Gastrocnemius medialis (tissue), 4 donors: ENCODE results near the gene ZNF354C.

Experiments used
- POLR2A ChIP-seq, 2 donors: fragments of 450-650 bp; IDR thresholded peaks; one replicate each; pipeline ENCODE4 v1.6.1; 2017; ENCODE audit warnings: antibody characterized with exemption in 2 of 2, mild to moderate bottlenecking in 2 of 2, moderate library complexity in 2 of 2
- TF ChIP-seq, protein P1 (sequence below), 5 experiments: fragments of 450-650 bp in 3 of 5; fragments of 200-600 bp in 2 of 5; sonication (generic) in 2 of 5; IDR thresholded peaks in 4 of 5; conservative IDR thresholded peaks in 1 of 5; 1 replicate in 4 of 5; 2 replicates in 1 of 5; pipeline ENCODE4 v1.5.1; 2016 to 2019; ENCODE audit warnings: antibody characterized with exemption in 5 of 5, mild to moderate bottlenecking in 3 of 5, moderate library complexity in 3 of 5

DNA sequence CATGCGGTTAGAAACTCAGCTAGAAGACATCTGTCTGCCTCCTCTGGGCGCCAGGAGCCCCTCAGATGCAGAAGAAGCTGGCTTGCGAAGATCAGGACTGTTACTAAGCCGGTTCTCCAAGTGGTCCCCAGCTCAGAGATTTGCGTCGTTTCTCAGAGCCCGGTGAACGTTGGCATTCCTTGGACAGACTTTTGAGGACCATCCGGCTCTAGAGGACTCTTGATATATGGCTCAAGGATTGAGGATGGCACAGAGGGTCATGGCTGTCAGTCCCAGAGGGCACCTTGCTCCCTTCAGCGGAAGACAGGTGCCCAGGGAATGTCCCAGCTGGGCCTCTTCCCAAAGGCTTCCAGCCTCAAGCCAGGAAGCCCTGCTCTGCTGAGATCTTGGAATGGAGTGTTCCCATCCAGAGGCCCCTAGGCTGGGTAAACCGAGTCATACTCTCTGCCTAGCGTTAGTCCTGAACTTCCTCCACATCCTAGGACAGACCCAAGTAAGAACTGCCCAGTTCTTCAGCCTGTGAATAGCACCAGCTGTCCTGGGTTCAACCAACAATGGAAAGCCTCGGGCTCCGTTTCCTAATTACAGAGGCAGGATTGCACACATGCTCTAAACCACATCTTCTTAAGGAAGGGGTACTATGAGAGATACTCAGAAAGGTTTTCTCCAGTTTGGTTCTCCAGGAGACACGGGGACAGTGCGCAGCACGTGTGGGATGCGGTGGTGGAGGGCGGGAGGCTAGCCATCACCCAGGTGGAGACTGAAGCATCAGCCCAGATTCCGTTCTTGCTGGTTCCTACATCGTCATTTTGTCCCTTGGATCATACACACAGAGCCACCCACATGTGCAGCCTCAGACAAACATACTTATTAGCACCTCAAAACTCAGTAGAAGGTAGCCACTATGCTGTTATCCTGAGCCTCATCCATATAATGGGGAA is 51.4 kb downstream of the ZNF354C start:
- TF ChIP-seq, protein P1, sequence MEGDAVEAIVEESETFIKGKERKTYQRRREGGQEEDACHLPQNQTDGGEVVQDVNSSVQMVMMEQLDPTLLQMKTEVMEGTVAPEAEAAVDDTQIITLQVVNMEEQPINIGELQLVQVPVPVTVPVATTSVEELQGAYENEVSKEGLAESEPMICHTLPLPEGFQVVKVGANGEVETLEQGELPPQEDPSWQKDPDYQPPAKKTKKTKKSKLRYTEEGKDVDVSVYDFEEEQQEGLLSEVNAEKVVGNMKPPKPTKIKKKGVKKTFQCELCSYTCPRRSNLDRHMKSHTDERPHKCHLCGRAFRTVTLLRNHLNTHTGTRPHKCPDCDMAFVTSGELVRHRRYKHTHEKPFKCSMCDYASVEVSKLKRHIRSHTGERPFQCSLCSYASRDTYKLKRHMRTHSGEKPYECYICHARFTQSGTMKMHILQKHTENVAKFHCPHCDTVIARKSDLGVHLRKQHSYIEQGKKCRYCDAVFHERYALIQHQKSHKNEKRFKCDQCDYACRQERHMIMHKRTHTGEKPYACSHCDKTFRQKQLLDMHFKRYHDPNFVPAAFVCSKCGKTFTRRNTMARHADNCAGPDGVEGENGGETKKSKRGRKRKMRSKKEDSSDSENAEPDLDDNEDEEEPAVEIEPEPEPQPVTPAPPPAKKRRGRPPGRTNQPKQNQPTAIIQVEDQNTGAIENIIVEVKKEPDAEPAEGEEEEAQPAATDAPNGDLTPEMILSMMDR (IDR thresholded peaks at IDR 0.05 in 4 of 5, conservative IDR thresholded peaks at IDR 0.05 in 1 of 5) = no peak
- TF ChIP-seq POLR2A (IDR thresholded peaks at IDR 0.05) = no peak
